ENCODE data around the gene JAZF1.

- TF ChIP-seq CTCF (conservative IDR thresholded peaks at IDR 0.05 in 1 of 2, IDR thresholded peaks at IDR 0.05 in 1 of 2; ENCODE audit: extremely low read depth in 1 of 2, insufficient read depth in 1 of 2, low read depth in 1 of 2, low read length in 2 of 2) (no peak), EZH2 (IDR thresholded peaks at IDR 0.05; ENCODE audit: borderline replicate concordance, low read length) (no peak)
Measured at GRCh38 chr7:27908534-27909165, 271.9 kb downstream of the JAZF1 start.

All from mammary epithelial cell (primary cell).